Nephron progenitor cell (in vitro differentiated cells): Measurements from ENCODE around the gene OR2A14.
A peak's percentile ranks its signal among the peaks of the same experiment; 100 is the strongest.
"Not testable (repeated sequence)": the region's sequence is repeated elsewhere in the genome, so short reads cannot be mapped to it uniquely, and the experiment has no call there.

Experiments
- DNase-seq: peaks from one replicate; pipeline ENCODE4 v3.0.0; 2021
- H3K27ac Mint-ChIP-seq: 2 replicates; pipeline ENCODE4 v1.8.0; 2021; ENCODE audit warnings: mild to moderate bottlenecking, moderate library complexity, mixed read lengths
- H3K27me3 Mint-ChIP-seq: 2 replicates; pipeline ENCODE4 v1.8.0; 2021; ENCODE audit warnings: mild to moderate bottlenecking, low read depth, mixed read lengths; ENCODE audit not compliant: poor library complexity
- H3K36me3 Mint-ChIP-seq: 2 replicates; pipeline ENCODE4 v1.8.0; 2021; ENCODE audit warnings: low read depth, mixed read lengths
- H3K4me1 Mint-ChIP-seq: 2 replicates; pipeline ENCODE4 v1.8.0; 2021; ENCODE audit warnings: mixed read lengths
- H3K4me3 Mint-ChIP-seq: 2 replicates; pipeline ENCODE4 v1.8.0; 2021; ENCODE audit warnings: mild to moderate bottlenecking, moderate library complexity, mixed read lengths
- H3K9me3 Mint-ChIP-seq: 2 replicates; pipeline ENCODE4 v1.8.0; 2021; ENCODE audit warnings: mild to moderate bottlenecking, moderate library complexity, mixed read lengths
- TF ChIP-seq, protein P1 (sequence below): fragments of 200-600 bp; sonication (generic); IDR thresholded peaks from 2 replicates; pipeline ENCODE4 v1.5.0; 2021; ENCODE audit warnings: antibody characterized with exemption

The OR2A14 gene

DNA sequence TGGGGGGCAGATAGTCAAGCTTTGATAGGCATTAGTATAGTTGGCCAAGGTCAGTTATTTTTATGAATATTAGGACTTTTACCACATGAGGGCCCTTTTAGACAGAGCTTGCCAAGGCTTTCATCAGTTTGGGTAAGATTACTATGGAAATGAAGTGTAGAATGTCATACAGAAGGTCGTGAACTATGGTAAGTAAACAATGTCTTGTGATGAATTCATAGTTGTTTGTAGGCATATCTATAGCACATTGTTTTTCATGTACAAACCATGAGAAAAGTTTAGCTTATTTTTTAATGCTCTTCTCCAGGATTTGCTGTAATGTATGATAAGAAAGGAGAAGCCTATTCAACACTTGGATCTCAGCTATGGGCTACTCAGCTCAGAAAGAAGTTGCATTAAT is 9.3 kb upstream of the OR2A14 start:
- Mint-ChIP-seq H3K9me3 (peaks cover 2% of the 10 kb centered on the region), H3K27ac (no peak overlapping the region), H3K27me3 (no peaks in the 10 kb centered on the region), H3K4me3 (no peak overlapping the region), H3K36me3 (no peaks in the 10 kb centered on the region), H3K4me1 (no peaks in the 10 kb centered on the region)
- TF ChIP-seq, protein P1, sequence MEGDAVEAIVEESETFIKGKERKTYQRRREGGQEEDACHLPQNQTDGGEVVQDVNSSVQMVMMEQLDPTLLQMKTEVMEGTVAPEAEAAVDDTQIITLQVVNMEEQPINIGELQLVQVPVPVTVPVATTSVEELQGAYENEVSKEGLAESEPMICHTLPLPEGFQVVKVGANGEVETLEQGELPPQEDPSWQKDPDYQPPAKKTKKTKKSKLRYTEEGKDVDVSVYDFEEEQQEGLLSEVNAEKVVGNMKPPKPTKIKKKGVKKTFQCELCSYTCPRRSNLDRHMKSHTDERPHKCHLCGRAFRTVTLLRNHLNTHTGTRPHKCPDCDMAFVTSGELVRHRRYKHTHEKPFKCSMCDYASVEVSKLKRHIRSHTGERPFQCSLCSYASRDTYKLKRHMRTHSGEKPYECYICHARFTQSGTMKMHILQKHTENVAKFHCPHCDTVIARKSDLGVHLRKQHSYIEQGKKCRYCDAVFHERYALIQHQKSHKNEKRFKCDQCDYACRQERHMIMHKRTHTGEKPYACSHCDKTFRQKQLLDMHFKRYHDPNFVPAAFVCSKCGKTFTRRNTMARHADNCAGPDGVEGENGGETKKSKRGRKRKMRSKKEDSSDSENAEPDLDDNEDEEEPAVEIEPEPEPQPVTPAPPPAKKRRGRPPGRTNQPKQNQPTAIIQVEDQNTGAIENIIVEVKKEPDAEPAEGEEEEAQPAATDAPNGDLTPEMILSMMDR = no peak
- DNase-seq = no peak

DNA sequence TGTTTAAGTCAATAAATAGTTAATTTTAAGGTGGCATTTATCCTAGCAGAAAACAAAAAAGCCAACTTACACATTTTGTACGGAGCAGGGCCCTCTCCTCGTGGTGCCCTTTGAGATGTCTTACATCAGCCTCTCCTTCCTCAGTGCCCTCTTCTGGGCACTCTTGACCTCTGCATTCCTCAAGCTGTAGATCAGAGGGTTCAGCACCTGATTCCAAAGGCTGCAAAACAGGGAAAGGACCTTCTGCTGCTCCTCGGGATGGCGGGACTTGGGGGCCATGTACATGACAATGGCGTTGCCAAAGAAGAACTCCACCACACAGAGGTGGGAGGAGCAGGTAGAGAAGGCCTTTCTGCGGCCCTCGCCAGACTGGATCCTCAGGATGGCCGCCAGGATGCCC is 4.6 kb upstream of the OR2A14 start:
- H3K27ac Mint-ChIP-seq = no peak overlapping the region
- H3K36me3 Mint-ChIP-seq = no peaks in the 10 kb centered on the region
- H3K9me3 Mint-ChIP-seq = peaks cover 5% of the 10 kb centered on the region
- no peak overlapping the region for H3K4me3 Mint-ChIP-seq
- H3K27me3 Mint-ChIP-seq = no peaks in the 10 kb centered on the region
- TF ChIP-seq, protein P1 = no peak
- no peaks in the 10 kb centered on the region for H3K4me1 Mint-ChIP-seq
- no peak for DNase-seq

DNA sequence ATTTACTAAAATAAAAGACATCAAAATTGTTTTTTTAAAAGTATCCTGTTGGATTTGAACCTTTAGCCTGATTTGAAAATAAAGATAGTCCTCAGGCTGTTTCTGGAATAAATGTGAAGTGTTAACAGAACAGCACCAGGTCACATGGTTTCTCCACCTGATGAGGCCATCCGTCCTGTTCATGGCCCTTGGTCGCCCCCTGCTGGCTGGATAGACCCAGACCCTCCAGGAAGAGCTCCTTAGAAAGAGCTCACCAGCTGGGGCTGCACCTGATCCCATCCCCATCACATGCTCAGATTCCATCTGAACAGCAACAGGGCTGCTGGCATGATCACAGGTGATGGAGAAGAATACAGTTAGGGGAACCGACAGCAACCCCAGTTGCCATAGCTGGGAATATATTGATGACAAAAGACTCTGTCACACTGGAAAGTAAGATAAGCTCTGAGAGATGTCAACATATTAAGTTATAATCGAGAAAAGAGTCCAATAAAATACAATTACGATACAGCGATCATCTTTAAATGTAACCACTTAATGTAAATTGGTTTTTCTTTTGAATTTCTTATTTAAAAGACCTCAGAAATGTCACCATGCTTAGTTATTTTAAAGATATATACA is 4.8 kb downstream of the OR2A14 start:
- peak; percentile 96 for DNase-seq
- Mint-ChIP-seq H3K27me3 (peaks cover 8% of the 10 kb centered on the region), H3K36me3 (no peaks in the 10 kb centered on the region), H3K27ac (no peak overlapping the region), H3K9me3 (no peaks in the 10 kb centered on the region), H3K4me1 (no peaks in the 10 kb centered on the region), H3K4me3 (no peak overlapping the region)
- TF ChIP-seq, protein P1 = peak; percentile 91

DNA sequence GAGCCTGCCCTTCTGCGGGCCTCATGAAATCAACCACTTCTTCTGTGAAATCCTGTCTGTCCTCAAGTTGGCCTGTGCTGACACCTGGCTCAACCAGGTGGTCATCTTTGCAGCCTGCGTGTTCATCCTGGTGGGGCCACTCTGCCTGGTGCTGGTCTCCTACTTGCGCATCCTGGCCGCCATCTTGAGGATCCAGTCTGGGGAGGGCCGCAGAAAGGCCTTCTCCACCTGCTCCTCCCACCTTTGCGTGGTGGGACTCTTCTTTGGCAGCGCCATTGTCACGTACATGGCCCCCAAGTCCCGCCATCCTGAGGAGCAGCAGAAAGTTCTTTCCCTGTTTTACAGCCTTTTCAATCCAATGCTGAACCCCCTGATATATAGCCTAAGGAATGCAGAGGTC is 6.6 kb downstream of the OR2A14 start:
- not testable (repeated sequence) for H3K4me3 Mint-ChIP-seq, H3K4me1 Mint-ChIP-seq, H3K36me3 Mint-ChIP-seq, H3K9me3 Mint-ChIP-seq, DNase-seq, H3K27ac Mint-ChIP-seq, H3K27me3 Mint-ChIP-seq

DNA sequence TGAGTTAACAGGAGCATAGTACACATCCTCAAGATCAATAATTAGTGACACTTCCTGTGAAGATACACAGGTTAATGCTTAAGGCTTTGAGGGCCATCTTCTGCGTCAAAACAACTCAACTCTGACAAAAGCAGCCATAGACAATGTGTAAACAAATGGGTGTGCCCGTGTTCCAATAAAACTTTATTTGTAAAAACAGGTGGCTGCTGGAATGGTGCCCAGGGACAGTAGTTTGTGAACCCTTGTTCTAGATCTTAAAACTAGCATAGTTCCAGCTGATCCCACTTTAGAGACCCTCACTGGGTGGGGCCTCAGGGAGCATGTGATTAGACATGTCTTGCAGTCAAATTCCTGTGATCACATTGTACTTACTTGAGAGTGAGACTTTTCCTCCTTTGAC is 7.8 kb downstream of the OR2A14 start:
- Mint-ChIP-seq H3K4me1 (no peaks in the 10 kb centered on the region), H3K27me3 (peaks cover 8% of the 10 kb centered on the region), H3K9me3 (no peaks in the 10 kb centered on the region), H3K36me3 (no peaks in the 10 kb centered on the region), H3K4me3 (no peak overlapping the region), H3K27ac (no peak overlapping the region)
- DNase-seq = no peak
- TF ChIP-seq, protein P1 = no peak

DNA sequence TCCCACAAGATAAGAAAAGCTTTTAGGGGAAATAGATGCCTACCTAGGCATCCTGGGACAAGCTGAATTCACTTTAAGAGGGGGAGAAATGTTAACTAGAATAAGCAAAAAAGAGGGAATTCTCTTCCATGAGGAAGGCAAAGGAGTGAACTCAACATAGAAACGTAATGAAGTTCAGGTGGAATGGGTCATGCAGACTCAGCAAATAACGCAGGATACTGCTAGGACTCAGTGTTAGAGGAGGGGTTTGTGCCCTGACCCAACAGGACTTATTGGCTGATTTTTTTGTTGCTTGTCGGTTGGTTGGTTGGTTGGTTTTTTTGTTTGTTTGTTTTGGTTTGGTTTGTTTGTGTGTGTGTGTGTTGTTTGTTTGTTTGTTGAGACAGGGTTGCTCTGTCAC is 9.3 kb downstream of the OR2A14 start:
- TF ChIP-seq, protein P1 = no peak
- peaks cover 8% of the 10 kb centered on the region for H3K27me3 Mint-ChIP-seq
- H3K9me3 Mint-ChIP-seq = no peaks in the 10 kb centered on the region
- no peaks in the 10 kb centered on the region for H3K36me3 Mint-ChIP-seq
- DNase-seq = no peak
- H3K4me3 Mint-ChIP-seq = no peak overlapping the region
- no peaks in the 10 kb centered on the region for H3K4me1 Mint-ChIP-seq
- no peak overlapping the region for H3K27ac Mint-ChIP-seq
